Ascending aorta (tissue), 2 donors: ENCODE results near the gene VTA1. TPM values are rescaled to one million over a fixed set of nuclear protein-coding genes. Genes with fewer than 3 reads are reported as not detected.
"Not testable (repeated sequence)": the region's sequence is repeated elsewhere in the genome, so short reads cannot be mapped to it uniquely, and the experiment has no call there.

Experiments
- DNase-seq, 2 donors: peaks; one replicate each; pipeline ENCODE4 v3.0.0-alpha.2; 2019; ENCODE audit warnings: low spot score in 2 of 2
- H3K27ac ChIP-seq, 2 donors: fragments of 200-600 bp; sonication (generic); one replicate each; pipeline ENCODE4 v1.5.1; 2016 to 2017; ENCODE audit warnings: mild to moderate bottlenecking in 1 of 2
- H3K27me3 ChIP-seq: fragments of 200-600 bp; sonication (generic); one replicate; pipeline ENCODE4 v1.5.1; 2017
- H3K36me3 ChIP-seq, 2 donors: fragments of 200-600 bp; sonication (generic); one replicate each; pipeline ENCODE4 v1.5.1; 2016
- H3K4me1 ChIP-seq, 2 donors: fragments of 200-600 bp; sonication (generic); one replicate each; pipeline ENCODE4 v1.5.1; 2016 to 2017; ENCODE audit warnings: mild to moderate bottlenecking in 1 of 2
- H3K4me3 ChIP-seq, 2 donors: fragments of 200-600 bp; sonication (generic); one replicate each; pipeline ENCODE4 v1.5.1; 2016 to 2017; ENCODE audit warnings: mild to moderate bottlenecking in 1 of 2
- H3K9me3 ChIP-seq, 2 donors: fragments of 200-600 bp; sonication (generic); one replicate each; pipeline ENCODE4 v1.5.1; 2016
- CTCF ChIP-seq, 3 experiments: fragments of 200-600 bp in 2 of 3; fragments of 450-650 bp in 1 of 3; sonication (generic) in 2 of 3; IDR thresholded peaks; one replicate each; pipeline ENCODE4 v1.5.1; 2016 to 2019; ENCODE audit warnings: antibody characterized with exemption in 3 of 3, mild to moderate bottlenecking in 1 of 3, moderate library complexity in 1 of 3
- intact Hi-C: fragments of 100-400 bp; cut with DNase I; formaldehyde crosslinking; loops from one replicate; pipeline ENCODE4 v1.15.1; 2023
- total RNA-seq: library from RNA; depleted of rRNA; stranded (reverse); fragments of >200 nt; gene quantifications from one replicate; pipeline ENCODE4 v1.1.0, GENCODE V29; 2016

Gene VTA1
- total RNA-seq, 1 donor from 2014 or later: 21.3 TPM

- no peak for DNase-seq
- intact Hi-C loops: no loop called here
Measured at GRCh38 chr6:142226731-142227130, 79.7 kb downstream of the VTA1 start.

GRCh38 chr6:142229518-142230270 is 82.6 kb downstream of the VTA1 start:
- H3K27me3 ChIP-seq, H3K4me1 ChIP-seq, DNase-seq, H3K36me3 ChIP-seq, H3K9me3 ChIP-seq, intact Hi-C loops, H3K27ac ChIP-seq, H3K4me3 ChIP-seq: not testable (repeated sequence)

More at GRCh38 chr6:142226731-142227130, 79.7 kb downstream of the VTA1 start:
- H3K4me3 ChIP-seq: no peak overlapping the region
- H3K9me3 ChIP-seq: no peaks in the 10 kb centered on the region
- no peaks in the 10 kb centered on the region for H3K36me3 ChIP-seq
- H3K27me3 ChIP-seq: no peaks in the 10 kb centered on the region
- no peak for TF ChIP-seq CTCF (IDR thresholded peaks at IDR 0.05)
- H3K27ac ChIP-seq: no peak overlapping the region
- no peaks in the 10 kb centered on the region for H3K4me1 ChIP-seq

- H3K4me3 ChIP-seq, H3K27ac ChIP-seq, H3K36me3 ChIP-seq, DNase-seq, H3K27me3 ChIP-seq, H3K9me3 ChIP-seq, intact Hi-C loops, H3K4me1 ChIP-seq: not testable (repeated sequence)
Measured at GRCh38 chr6:142232206-142233044, 85.4 kb downstream of the VTA1 start.

GRCh38 chr6:142233945-142234682 is 87.1 kb downstream of the VTA1 start:
- no peaks in the 10 kb centered on the region for H3K36me3 ChIP-seq
- no peaks in the 10 kb centered on the region for H3K27me3 ChIP-seq
- DNase-seq: no peak
- H3K4me3 ChIP-seq: no peak overlapping the region
- H3K9me3 ChIP-seq: no peaks in the 10 kb centered on the region
- no peaks in the 10 kb centered on the region for H3K4me1 ChIP-seq
- intact Hi-C loops: no loop called here
- no peak for TF ChIP-seq CTCF (IDR thresholded peaks at IDR 0.05)
- H3K27ac ChIP-seq: no peak overlapping the region

- Histone ChIP-seq H3K4me3 (no peak overlapping the region), H3K9me3 (no peaks in the 10 kb centered on the region), H3K4me1 (no peaks in the 10 kb centered on the region), H3K27ac (no peak overlapping the region), H3K27me3 (no peaks in the 10 kb centered on the region), H3K36me3 (no peaks in the 10 kb centered on the region)
- no peak for TF ChIP-seq CTCF (IDR thresholded peaks at IDR 0.05)
- intact Hi-C loops: no loop called here
- DNase-seq: no peak
Measured at GRCh38 chr6:142235272-142235671, 88.2 kb downstream of the VTA1 start.

GRCh38 chr6:142235791-142236190 is 88.7 kb downstream of the VTA1 start:
- Histone ChIP-seq H3K9me3 (no peaks in the 10 kb centered on the region), H3K4me3 (no peak overlapping the region), H3K27me3 (no peaks in the 10 kb centered on the region), H3K27ac (no peak overlapping the region), H3K4me1 (no peaks in the 10 kb centered on the region), H3K36me3 (no peaks in the 10 kb centered on the region)
- TF ChIP-seq CTCF (IDR thresholded peaks at IDR 0.05): no peak
- no peak for DNase-seq
- intact Hi-C loops: no loop called here
